NCI-H2171 (cell line): ENCODE data around the gene SNRNP25.
"Not testable (repeated sequence)": the region's sequence is repeated elsewhere in the genome, so short reads cannot be mapped to it uniquely, and the experiment has no call there.

ENCODE experiments used
- DNase-seq: peaks from one replicate; lab custom pipeline; 2025; lab: John Stamatoyannopoulos, UW

The SNRNP25 gene

DNA sequence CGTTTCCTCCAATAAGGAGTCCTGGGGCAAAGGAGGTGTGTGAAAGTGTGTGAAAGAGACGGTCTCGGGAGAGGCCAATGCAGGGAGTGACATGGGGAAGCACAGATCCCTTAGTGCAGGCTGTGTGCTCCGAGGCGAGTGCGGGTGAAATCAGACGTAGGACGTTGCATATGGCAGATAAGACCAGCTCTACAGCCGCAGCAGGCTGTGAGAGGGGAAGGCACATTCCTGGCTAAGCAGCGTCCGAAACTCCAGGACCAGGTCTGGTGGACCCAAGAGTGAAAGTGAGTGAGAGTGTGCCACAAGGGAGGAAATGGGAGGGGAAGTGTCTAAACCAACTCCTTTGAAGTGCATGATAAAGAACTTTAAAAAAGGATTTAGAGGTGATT, 11.6 kb upstream of the SNRNP25 start:
- no peak for DNase-seq

DNA sequence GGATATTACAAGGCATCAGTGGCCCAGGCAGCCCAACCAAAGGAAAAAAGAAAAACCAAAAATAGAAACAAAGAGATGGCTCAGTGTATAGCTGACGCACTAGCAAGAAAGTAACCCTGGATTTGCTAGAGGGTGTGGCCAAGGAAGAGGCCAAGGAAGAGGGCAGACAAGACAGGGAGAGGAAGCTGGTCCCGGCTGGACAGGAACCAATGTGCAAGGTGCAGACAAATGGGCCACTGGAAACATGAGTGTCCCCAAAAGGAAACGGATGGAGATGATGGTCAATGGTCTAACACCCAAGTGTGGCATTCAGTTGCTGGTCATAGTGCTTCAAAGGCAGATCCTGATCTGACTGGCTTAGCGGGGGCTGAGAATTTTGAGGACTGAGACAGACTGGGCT, 10.9 kb upstream of the SNRNP25 start:
- DNase-seq = no peak

DNA sequence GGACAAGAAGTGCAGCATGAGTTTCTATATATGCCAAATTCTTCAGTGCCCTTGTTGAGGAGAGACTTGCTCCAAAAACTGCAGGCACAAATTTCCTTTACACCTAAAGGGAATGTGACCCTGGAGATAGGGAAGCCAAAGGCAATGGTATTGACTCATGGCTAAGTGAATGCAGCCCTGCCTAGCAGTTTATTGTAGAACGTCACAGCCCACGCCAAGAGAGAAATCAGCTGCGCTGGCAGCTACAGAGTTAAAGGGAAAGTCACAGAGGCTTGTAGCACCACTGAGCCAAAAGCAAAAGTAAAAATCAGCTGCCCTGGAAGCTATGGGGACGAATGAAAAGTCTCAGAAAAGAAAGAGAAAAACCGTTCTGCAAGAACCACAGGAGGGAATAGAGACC, 10.3 kb upstream of the SNRNP25 start:
- DNase-seq = no peak

DNA sequence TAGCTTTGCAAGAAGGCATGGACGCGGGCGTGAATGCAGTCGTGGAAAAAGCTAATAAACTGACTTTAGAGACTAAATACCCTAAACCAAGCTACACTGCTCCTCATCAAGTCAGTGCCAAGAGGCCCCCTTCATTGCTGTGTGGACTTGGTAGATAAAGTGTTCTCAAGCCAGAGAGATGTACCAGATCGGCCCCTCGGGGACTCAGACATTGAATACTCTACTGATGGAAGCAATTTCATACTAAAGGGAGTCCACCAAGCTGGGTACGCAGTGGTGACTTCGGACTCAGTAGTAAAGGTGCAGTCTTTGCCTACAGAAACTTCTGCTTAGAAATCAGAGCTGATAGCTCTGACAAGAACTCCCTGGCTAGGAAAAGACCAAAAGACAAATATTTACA, 9.0 kb upstream of the SNRNP25 start:
- no peak for DNase-seq

DNA sequence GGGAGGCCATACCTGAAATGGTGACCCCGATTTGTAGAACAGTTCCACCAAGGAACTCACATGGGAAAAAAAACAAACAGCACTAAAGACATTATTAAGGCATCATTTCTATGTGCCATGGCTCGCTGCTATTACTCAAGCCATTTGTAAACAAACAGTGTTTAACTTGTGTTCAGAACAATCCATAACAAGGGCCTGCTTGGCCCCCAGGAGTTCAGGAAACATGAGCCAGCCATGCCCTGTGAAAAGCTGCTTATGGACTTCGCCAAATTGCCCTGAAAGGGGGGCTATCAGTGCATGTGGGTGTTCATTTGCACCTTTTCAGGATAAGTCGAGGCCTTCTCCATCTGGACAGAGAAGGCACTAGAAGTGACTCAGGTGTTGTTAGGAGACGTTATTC, 8.2 kb upstream of the SNRNP25 start:
- DNase-seq = no peak

DNA sequence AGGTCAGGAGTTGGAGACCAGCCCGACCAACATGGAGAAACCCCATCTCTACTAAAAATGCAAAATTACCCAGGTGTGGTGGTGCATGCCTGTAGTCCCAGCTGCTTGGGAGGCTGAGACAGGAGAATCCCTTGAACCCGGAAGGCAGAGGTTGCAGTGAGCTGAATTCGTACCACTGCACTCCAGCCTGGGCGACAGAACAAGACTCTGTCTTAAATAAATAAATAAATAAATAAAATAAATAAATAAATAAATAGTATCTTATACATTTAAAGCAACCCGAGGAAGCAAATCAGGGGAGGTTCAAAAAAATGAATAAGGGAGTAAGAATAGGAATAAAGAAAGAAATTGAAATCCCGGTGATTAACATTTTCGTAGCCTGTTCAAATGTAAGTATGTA, 7.1 kb upstream of the SNRNP25 start:
- not testable (repeated sequence) for DNase-seq

DNA sequence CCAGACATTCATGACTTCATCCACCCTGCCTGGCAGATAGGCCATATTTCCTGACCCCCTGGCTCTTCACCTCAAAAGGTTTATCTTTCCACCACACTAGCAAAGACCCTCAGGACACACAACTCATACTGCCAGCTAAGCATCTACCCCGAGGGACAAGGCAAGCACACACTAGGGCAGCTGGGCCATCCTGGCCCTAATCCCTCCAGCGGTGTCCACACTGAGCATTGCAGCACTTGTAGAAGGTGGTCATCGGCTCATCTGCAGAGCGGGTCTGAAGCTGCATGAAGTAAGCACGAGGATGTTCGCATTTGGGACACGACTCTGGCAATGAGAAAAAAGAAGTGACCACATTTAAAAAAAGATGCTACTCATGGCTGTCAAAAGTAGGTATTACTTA, 6.4 kb upstream of the SNRNP25 start:
- no peak for DNase-seq

DNA sequence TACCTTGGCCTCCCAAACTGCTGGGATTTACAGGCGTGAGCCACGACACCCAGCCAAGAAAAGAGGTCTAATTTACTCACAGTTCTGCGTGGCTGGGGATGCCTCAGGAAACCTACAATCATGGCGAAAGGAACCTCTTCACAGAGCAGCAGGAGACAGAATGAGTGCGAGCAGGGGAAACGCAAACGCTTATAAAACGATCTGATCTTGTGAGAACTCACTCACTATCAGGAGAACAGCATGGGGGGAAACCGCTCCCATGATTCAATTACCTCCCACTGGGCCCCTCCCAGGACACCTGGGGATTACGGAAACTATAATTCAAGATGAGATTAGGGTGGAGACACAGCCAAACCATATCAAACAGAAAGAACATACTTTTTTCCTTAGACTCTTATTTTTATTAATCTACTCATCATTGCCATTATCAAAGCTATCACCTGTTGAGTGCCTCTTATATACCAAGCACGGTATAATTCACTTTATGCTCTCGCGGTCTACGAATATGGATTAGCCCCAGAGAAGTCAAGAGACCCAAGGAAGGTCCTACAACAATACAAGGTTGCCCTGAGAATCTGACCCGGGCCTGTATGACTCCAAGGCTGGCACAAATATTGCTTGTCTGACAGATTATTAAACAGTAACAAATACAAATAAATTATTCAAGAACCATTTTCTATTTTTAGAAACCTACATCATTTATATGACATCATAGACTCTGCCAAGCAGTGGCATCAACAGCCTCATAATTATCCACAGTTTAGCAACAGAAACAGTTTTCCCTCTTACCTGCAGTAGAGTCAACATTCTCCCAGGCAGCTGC, 2.6 kb upstream of the SNRNP25 start:
- no peak for DNase-seq

DNA sequence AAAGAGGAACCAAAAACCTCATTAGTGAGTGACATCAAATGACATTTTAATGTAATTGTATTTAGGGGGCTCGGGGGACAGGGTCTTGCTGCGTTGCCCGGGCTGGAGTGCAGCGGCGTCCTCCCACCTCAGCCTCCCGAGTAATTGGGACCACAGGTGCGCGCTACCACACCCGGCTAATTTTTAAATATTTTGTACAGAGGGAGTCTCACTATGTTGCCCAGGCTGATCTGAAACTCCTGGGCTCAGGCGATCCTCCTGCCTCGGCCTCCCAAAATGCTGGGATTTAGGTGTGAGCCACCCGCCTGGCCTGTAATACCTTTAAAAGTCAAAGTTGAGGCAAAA, 581 bp downstream of the SNRNP25 start:
- DNase-seq = no peak

DNA sequence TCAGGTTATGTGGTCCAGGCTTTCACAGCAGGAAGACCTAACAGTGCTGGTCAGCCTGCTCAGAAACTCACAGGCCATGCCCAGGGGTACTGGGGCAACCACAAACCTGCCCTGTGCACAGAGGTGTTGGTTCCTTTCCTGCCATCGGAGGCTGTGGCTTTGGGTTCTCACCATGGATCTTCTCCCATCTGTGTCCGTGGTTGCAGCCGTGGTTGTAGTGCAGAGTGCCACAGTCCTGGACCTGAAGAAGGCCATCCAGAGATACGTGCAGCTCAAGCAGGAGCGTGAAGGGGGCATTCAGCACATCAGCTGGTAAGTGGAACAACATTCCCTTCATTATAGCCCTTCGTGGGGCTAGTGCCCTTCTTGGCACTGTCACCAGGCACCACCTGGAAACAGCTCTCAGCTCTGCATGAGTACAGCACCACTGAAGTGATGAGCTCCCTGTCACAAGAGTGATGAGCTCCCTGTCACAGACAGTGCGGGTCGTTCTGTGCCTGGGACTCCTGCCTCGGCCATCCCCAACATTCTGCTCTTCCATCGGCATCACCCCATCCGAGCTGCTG, 2.0 kb downstream of the SNRNP25 start:
- DNase-seq = no peak

DNA sequence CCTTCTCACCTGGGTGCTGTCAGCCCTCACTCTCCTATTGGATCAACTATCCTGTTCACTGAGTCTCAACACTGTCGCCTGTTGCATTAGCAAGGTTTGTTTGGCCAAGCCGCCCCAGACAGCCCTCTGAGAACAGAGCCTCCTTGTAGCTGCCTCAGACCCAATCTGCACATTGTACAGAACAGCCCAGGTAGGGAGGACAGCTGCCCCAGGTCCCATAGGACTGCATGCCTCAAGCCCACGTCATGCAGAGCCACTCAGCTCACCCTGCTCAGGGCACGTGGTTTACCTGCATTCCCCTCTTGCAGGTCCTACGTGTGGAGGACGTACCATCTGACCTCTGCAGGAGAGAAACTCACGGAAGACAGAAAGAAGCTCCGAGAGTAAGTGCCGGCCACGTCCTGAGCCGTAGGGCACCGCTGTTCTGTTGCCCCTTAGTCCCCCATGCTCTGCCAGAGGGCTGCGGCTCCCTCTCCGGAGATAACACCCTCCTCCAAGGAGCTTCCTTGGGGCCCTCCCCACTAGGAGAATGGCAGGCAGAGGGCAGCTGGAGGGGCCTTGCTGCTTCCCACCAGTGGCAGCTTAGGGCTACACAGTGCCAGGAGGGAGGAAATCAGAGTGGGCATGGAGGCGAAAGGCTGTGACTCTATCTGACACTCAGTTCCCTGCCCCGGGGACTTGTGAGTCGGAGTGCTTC, 2.8 kb downstream of the SNRNP25 start:
- DNase-seq = no peak

DNA sequence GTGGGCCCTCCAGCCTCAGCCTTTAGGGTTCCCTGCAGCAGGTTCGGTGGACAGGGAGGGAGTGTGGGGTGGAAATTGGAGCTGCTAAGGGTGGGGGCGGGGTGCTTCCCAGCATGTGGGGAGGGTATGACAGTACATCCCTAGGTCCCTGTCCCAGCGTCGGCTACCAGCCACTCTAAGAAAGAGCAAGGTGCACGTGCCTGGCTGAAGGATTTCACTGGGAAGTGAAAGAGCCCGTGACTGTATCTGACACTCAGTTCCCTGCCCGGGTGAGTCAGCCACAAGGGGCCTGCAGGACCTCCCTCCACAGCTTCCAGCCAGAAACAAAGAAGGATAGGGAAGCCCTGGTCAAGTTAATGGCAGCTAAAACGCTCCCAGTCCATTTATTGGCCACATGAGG, 4.1 kb downstream of the SNRNP25 start:
- DNase-seq = no peak

DNA sequence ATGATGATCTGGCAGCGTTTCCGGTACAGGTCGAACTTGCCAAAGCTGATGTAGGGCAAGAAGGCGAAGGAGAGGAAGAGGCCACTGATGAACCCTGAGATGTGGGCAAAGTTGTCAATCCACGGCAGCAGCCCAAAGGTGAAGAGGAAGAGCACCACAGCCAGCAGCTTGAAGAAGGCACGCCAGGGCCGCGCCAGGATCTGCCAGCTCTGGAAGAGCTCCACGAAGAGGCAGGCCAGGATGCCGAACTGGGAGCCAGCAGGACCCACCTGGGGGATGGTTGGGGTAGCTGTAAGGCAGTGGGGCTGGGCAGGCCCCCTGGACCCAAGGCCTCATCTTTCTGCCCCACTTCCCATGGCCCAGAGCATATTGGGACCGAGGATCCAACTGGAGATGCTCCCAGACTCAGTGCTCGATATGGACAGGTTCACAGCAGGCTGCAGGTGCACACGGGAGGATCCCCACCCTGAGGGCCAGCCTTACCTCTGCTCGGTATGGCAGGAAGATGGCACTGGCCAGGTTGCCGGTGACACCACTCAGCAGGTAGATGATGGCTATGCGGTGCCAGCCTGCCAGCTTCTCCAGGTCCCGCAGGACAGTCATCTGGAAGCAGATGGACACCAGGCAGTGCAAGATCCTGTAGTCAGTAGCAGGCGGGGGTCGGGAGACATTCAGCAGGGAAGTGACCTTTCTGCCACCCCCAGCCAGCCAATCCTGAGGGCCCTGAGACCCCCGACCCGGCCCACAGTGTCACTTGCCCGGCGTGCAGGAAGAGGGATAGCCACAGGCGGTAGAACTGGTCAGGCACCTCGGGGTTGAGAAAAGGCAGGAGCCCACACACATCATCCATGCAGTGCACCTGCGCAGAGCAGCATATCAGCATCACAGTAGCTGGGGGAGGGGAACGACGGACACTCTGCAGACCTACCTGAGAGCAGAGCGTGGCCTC, 5.1 kb downstream of the SNRNP25 start:
- no peak for DNase-seq

DNA sequence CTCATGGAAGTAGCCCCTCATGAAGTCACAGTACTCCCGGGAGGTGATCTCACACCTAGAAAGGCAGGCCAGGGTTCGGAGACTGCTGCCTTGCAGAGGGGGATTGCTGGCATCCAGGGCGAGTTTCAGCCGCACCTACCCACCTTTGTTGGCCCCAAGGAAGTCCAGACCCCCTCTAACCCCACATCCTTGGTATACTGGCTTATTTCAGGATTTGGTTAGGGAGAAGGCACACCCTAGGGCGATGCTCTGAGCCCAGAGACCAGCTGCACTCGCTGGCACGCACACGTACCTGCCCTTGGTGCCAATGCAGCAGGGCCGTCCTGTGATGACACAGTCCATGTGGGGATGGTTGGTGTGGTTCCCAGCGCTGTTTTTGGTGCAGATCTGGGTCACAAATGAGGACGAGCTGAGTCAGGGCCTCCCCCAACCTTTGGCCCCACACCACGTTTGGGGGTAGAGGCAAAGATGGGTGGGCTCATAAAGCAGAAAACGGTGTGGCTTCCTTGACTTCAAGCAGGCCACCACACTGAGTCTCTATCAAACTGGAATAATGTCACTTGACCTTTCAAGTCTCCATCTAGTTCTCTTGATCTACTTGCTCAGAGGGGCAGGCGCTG, 5.9 kb downstream of the SNRNP25 start:
- DNase-seq = no peak

DNA sequence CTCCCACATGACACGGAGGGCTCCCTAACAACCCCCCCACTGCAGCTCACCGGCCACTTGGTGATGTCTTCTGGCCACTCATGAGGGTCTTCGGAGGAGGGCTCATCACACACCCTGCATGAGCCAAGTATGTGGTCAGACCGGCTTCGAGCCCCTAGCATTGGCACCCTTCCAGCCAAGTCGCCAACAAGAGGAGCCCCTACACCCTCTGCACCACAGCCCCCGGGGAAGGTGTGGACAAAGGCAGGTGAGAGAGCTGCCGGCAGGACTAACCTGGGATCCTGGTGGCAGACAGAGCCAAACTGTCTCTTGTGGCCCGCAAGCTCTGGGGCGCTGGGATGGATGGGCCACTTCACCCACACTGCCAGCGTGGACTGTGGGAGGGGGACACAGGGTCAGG, 6.5 kb downstream of the SNRNP25 start:
- DNase-seq = no peak

DNA sequence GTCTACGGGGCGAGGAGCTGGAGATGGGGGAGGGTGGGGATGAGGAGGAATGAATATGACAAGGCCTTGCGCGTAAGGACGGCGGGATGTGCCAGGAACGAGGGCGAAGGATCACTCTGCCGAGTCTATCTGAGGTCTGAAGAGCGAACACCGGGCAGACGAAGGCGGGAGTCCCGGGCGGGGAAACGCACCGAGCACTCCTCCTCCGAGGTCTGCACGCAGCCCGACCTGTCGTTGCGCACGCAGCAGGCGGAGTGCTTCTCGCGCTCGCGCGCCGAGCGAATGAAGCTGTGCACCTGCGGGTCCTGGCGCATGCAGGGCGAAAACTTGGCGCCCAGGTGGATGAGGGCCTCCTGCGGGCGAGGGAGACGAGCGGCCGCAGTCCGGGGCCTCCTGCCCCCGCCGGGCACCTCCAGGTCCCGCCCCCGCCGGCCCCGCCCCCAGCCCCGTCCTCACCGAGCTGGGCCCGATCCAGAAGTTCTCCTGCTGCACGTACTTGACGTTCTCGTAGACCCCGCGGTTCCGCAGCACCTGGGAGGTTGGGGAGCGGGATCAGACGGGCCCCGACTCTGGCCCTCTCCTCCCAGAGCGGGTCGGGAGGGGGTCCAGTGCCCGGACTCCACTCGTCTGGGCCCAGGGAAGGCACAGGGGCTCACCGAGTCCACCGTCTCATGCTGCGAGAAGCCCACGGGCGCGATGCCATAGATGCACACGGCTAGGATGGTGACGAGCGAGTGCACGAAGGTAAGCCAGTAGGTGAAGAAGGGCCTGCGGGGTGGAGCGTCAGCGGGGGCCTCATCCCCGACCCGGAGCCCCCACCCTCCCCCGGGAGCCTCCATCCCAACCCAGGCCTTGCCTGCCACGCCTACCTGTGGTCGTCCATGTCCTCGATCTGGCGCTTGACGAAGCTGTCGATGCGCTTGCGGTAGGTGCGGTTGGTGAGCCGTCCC, 7.6 kb downstream of the SNRNP25 start:
- DNase-seq = no peak

DNA sequence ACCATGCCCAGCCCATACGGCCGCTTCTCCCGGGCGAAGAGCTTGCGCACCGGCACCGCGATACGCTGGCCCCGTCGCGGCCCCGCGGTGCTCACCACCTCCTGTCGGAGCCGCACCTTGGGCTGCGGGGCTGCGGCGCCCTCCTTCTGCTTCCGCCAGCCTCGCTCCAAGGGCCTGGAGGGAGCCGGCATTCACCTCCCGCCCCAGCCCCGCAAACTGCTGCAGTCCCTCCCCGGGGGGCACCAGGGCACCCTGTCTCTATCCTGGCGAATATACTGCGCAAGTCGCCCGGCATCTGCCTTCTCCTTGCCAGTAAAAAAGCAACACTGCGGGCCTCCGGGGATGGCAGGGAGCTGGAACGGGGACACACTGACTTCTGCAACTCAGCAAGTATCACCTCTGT, 8.3 kb downstream of the SNRNP25 start:
- DNase-seq = no peak

DNA sequence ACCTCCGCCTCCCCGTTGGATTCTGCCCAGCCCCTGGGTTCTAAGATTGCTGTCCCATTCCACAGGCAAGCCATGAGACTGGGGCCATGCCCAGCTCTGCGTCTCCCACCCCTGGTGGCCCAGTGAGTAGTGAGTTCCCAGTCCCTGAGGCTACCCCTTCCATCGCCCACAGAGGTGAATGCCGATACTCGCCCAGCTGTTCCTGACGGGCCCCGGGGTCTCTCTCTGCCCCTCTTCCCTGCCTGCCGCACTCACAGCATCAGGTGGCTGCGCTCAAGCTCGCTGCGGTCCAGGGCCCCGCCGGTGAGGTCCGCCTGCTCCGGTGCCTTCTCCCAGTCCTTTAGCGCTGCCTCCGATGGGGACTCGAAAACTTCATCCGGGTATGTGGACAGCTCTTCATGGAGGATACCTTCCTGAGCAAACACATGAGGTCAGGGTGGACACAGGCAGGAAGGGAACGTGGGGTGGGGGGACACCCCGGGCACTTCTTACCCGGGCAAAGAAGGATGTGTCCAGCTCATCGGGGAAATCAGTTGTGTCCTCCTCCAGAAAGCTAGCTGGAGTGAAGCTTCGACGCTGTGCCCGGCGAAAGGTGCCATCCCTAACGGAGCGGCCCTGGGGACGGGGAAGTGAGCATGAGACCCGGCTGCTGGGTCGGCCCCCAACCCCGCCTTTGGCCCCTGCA, 8.8 kb downstream of the SNRNP25 start:
- no peak for DNase-seq

DNA sequence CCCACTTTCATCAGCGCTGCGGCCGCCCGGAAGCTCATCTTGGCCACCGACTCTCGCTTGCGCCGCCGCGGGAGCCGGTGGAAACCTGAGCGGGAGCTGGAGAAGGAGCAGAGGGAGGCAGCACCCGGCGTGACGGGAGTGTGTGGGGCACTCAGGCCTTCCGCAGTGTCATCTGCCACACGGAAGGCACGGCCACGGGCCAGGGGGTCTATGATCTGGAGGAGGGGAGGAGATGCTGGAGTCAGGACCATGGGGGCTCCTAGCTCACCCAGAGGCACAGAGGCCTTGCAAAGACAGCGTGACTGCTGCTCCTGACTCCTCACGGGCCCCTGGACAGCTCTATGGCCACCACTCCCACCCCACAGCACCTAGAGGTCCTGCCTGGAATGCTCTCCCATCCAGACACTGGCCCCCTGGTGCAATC, 9.4 kb downstream of the SNRNP25 start:
- no peak for DNase-seq

DNA sequence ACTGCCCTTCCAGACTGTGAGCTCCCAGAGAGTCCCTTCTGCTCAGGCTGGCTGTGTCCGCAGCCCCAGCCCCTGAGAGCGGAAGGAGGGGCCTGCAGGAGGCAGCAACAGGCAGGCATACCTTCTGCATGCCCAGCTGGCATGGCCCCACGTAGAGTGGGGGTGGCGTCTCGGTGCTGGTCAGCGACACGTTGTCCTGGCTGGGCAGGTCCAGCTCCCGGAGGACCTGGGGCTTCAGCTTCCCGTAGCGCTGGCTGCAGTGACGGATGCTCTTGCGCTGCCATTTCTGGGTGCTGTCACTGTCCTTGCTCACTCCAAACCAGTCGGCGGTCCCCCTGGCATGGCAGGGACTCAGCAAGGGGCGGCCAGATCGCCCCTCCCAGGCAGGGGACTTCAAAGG, 9.8 kb downstream of the SNRNP25 start:
- no peak for DNase-seq
